WERI-Rb-1 (cell line): ENCODE results near the gene AGAP1.

Source experiments
- DNase-seq: peaks from one replicate; pipeline ENCODE4 v3.0.0-alpha.2; 2020
- H3K27ac ChIP-seq: fragments of 250-450 bp; sonication (Bioruptor Pico); 2 replicates; pipeline ENCODE4 v1.5.1; 2020; ENCODE audit warnings: mild to moderate bottlenecking, moderate library complexity
- H3K27me3 ChIP-seq: fragments of 250-450 bp; sonication (Bioruptor Pico); 2 replicates; pipeline ENCODE4 v1.5.1; 2021; ENCODE audit warnings: mild to moderate bottlenecking, low read depth, moderate library complexity; ENCODE audit not compliant: insufficient read depth, severe bottlenecking
- H3K36me3 ChIP-seq: fragments of 250-450 bp; sonication (Bioruptor Pico); 2 replicates; pipeline ENCODE4 v1.5.1; 2020; ENCODE audit warnings: mild to moderate bottlenecking, moderate library complexity
- H3K4me3 ChIP-seq: 2 replicates; pipeline ENCODE4 v1.5.1; 2011; ENCODE audit warnings: low read depth, mild to moderate bottlenecking, control low read depth, low read length
- H3K9me3 ChIP-seq: fragments of 250-450 bp; sonication (Bioruptor Pico); 2 replicates; pipeline ENCODE4 v1.5.1; 2021; ENCODE audit warnings: mild to moderate bottlenecking, moderate library complexity; ENCODE audit not compliant: severe bottlenecking
- CTCF ChIP-seq: IDR thresholded peaks from 2 replicates; pipeline ENCODE4 v1.5.1; 2011; ENCODE audit warnings: low read depth, mild to moderate bottlenecking, control low read depth, inconsistent platforms, low read length

AGAP1 gene

GRCh38 chr2:235859651-235860050 is 365.8 kb downstream of the AGAP1 start:
- Histone ChIP-seq H3K36me3 (peaks cover 7% of the 10 kb centered on the region), H3K27me3 (no peaks in the 10 kb centered on the region), H3K27ac (no peak overlapping the region), H3K9me3 (no peaks in the 10 kb centered on the region), H3K4me3 (no peak overlapping the region)
- no peak for DNase-seq
- no peak for TF ChIP-seq CTCF

GRCh38 chr2:235860111-235860510 is 366.3 kb downstream of the AGAP1 start:
- no peak for DNase-seq
- H3K27me3 ChIP-seq = no peaks in the 10 kb centered on the region
- no peak for TF ChIP-seq CTCF
- H3K27ac ChIP-seq = no peak overlapping the region
- H3K4me3 ChIP-seq = no peak overlapping the region
- H3K36me3 ChIP-seq = peaks cover 7% of the 10 kb centered on the region
- H3K9me3 ChIP-seq = no peaks in the 10 kb centered on the region

GRCh38 chr2:235860871-235861270 is 367.0 kb downstream of the AGAP1 start:
- Histone ChIP-seq H3K4me3 (no peak overlapping the region), H3K27me3 (no peaks in the 10 kb centered on the region), H3K27ac (no peak overlapping the region), H3K9me3 (no peaks in the 10 kb centered on the region), H3K36me3 (peaks cover 10% of the 10 kb centered on the region)
- no peak for DNase-seq
- TF ChIP-seq CTCF = no peak

- no peaks in the 10 kb centered on the region for H3K27me3 ChIP-seq
- no peak overlapping the region for H3K27ac ChIP-seq
- H3K36me3 ChIP-seq = peaks cover 15% of the 10 kb centered on the region
- H3K9me3 ChIP-seq = no peaks in the 10 kb centered on the region
- no peak for TF ChIP-seq CTCF
- DNase-seq = no peak
- no peak overlapping the region for H3K4me3 ChIP-seq
Observed at GRCh38 chr2:235861383-235861782, 367.5 kb downstream of the AGAP1 start.

- H3K36me3 ChIP-seq = peaks cover 28% of the 10 kb centered on the region
- H3K4me3 ChIP-seq = no peak overlapping the region
- H3K9me3 ChIP-seq = no peaks in the 10 kb centered on the region
- no peak overlapping the region for H3K27ac ChIP-seq
- TF ChIP-seq CTCF = no peak
- no peak for DNase-seq
- H3K27me3 ChIP-seq = no peaks in the 10 kb centered on the region
Observed at GRCh38 chr2:235863414-235863813, 369.6 kb downstream of the AGAP1 start.

GRCh38 chr2:235864302-235864701 is 370.5 kb downstream of the AGAP1 start:
- Histone ChIP-seq H3K9me3 (no peaks in the 10 kb centered on the region), H3K27me3 (no peaks in the 10 kb centered on the region), H3K27ac (no peak overlapping the region), H3K4me3 (no peak overlapping the region), H3K36me3 (peaks cover 33% of the 10 kb centered on the region)
- no peak for DNase-seq
- no peak for TF ChIP-seq CTCF
